ENCODE data around the gene PFKFB3.

GRCh38 chr10:6195846-6196245 lies 6.9 kb upstream of the PFKFB3 start:
- no peak for TF ChIP-seq EZH2 (IDR thresholded peaks at IDR 0.05; ENCODE audit: insufficient read depth, poor library complexity, severe bottlenecking)
- no peak for TF ChIP-seq EZH2phosphoT487 (IDR thresholded peaks at IDR 0.05; ENCODE audit: insufficient read depth, low read depth)
